GM18526 (cell line): ENCODE data around the gene ZMYM1.

Source experiments
- POLR2A ChIP-seq: IDR thresholded peaks from 3 replicates; pipeline ENCODE4 v1.6.1; 2011; ENCODE audit not compliant: insufficient read length; ENCODE audit errors: extremely low read depth

Gene ZMYM1

GRCh38 chr1:35062518-35063196 lies 16.5 kb upstream of the ZMYM1 start:
- no peak for TF ChIP-seq POLR2A

GRCh38 chr1:35064265-35064664 lies 14.9 kb upstream of the ZMYM1 start:
- TF ChIP-seq POLR2A, result no peak

GRCh38 chr1:35069746-35070145 lies 9.4 kb upstream of the ZMYM1 start:
- no peak for TF ChIP-seq POLR2A

- no peak for TF ChIP-seq POLR2A
Measured at GRCh38 chr1:35073265-35073811, 5.8 kb upstream of the ZMYM1 start.

- no peak for TF ChIP-seq POLR2A
Measured at GRCh38 chr1:35080171-35080854, 1.1 kb downstream of the ZMYM1 start.

GRCh38 chr1:35085421-35085820 lies 6.2 kb downstream of the ZMYM1 start:
- no peak for TF ChIP-seq POLR2A

GRCh38 chr1:35097224-35097623 lies 18.0 kb downstream of the ZMYM1 start:
- no peak for TF ChIP-seq POLR2A

GRCh38 chr1:35111106-35111505 lies 31.9 kb downstream of the ZMYM1 start:
- TF ChIP-seq POLR2A, result no peak

GRCh38 chr1:35112668-35113067 lies 33.5 kb downstream of the ZMYM1 start:
- TF ChIP-seq POLR2A, result no peak

- no peak for TF ChIP-seq POLR2A
Measured at GRCh38 chr1:35115459-35116383, 36.5 kb downstream of the ZMYM1 start.

- no peak for TF ChIP-seq POLR2A
Measured at GRCh38 chr1:35120458-35121133, 41.4 kb downstream of the ZMYM1 start.

GRCh38 chr1:35122311-35122710 lies 43.1 kb downstream of the ZMYM1 start:
- TF ChIP-seq POLR2A, result no peak

- TF ChIP-seq POLR2A, result no peak
Measured at GRCh38 chr1:35126546-35126945, 47.4 kb downstream of the ZMYM1 start.

GRCh38 chr1:35129080-35129479 lies 49.9 kb downstream of the ZMYM1 start:
- no peak for TF ChIP-seq POLR2A

GRCh38 chr1:35136780-35137179 lies 57.6 kb downstream of the ZMYM1 start:
- no peak for TF ChIP-seq POLR2A

GRCh38 chr1:35143737-35144508 lies 64.7 kb downstream of the ZMYM1 start:
- TF ChIP-seq POLR2A, result no peak
